Tibial artery (tissue), 4 donors: Measurements from ENCODE around the gene FLRT1.

Experiments
- DNase-seq, 2 donors: peaks; one replicate each; pipeline ENCODE4 v3.0.0-alpha.2; 2019
- H3K27ac ChIP-seq, 2 donors: fragments of 200-600 bp; sonication (generic) in 1 of 2; 1 replicate in 1 of 2; 2 replicates in 1 of 2; pipeline ENCODE4 v1.5.1; 2018 to 2019; ENCODE audit warnings: mild to moderate bottlenecking in 1 of 2
- H3K27me3 ChIP-seq, 2 donors: fragments of 200-600 bp; sonication (generic) in 1 of 2; one replicate each; pipeline versions ENCODE4 v1.5.1 to v1.6.0; 2016 to 2019
- H3K36me3 ChIP-seq, 3 donors: fragments of 200-600 bp; sonication (generic) in 2 of 3; one replicate each; pipeline ENCODE4 v1.5.1; 2016 to 2019; ENCODE audit warnings: mild to moderate bottlenecking in 2 of 3
- H3K4me1 ChIP-seq, 4 donors: fragments of 200-600 bp; sonication (generic) in 2 of 4; 1 replicate in 3 of 4; 2 replicates in 1 of 4; pipeline ENCODE4 v1.5.1; 2016 to 2019
- H3K4me3 ChIP-seq, 2 donors: fragments of 200-600 bp; sonication (generic) in 1 of 2; 1 replicate in 1 of 2; 2 replicates in 1 of 2; pipeline ENCODE4 v1.5.1; 2018 to 2019; ENCODE audit warnings: mild to moderate bottlenecking in 2 of 2
- H3K9me3 ChIP-seq, 3 donors: fragments of 200-600 bp; sonication (generic) in 1 of 3; one replicate each; pipeline ENCODE4 v1.5.1; 2016 to 2019
- intact Hi-C: fragments of 100-400 bp; cut with DNase I; formaldehyde crosslinking; loops from one replicate; pipeline ENCODE4 v1.15.0; 2023; ENCODE audit warnings: low total_unique reads
- TF ChIP-seq, protein P1 (sequence below), 2 experiments: fragments of 200-600 bp in 1 of 2; fragments of 450-650 bp in 1 of 2; IDR thresholded peaks; one replicate each; pipeline ENCODE4 v1.5.1; 2017 to 2019; ENCODE audit warnings: antibody characterized with exemption in 2 of 2, mild to moderate bottlenecking in 1 of 2, moderate library complexity in 1 of 2

Gene FLRT1

DNA sequence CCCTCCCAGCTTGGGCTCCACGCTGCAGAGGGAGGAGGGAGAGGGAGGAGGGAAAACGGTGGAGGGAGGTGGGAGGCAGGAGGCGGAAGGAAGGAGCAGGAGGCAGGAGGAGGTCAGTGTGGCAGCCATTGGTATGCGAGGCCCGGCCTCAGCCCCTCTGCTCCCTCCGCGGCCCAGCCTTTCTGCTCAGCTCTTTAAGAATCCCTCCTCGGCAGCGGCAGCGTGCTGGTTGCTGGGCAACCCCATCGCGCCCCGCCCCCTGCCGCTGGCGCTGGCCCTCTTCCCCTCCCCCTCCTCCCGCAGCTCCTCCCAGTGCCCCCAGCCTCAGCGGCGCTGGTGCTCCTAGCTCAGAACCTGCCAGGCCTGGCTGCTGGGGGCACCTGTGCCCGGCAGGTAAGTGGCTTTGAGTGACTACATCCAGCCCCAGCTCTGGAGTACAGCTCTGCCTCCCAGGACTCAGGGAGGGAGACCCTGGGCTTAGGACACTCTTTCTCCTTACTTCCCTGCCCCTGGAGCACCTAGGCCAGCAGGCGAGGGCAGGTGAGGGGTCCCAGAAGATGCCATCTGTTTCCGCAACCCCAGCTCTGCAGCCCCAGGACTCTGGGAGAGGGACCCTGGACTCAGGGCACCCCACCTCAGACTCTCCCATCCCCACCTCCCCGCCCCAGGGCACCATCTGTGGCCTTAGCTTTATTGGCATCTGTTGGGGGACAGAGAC lies 7.2 kb upstream of the FLRT1 start:
- intact Hi-C loops, result no loop called here

DNA sequence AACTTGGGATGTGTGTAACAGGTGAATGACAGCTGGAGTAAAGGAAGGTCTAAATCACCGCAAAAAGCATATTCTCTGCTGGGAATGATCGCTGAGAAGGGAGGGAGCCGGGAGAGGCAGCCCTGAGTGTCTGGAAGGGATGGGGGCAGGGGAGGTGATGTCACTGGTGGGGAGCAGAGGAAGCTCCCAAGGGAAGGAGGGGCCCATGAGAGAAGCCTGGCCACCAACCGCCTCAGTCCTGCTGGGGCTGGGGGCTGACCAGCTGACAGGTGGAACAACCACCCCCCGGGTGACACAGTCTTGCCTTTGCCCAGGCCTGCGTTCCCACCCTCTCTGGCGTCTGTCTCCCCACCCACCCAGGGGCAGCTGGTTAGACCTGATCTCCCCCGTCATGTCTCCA lies 6.0 kb upstream of the FLRT1 start:
- intact Hi-C loops, result no loop called here
- DNase-seq, result no peak
- peaks cover 0 to 12% (median 7%) of the 10 kb centered on the region in 4 donors for H3K4me1 ChIP-seq
- H3K4me3 ChIP-seq, result no peak overlapping the region
- H3K36me3 ChIP-seq, result no peaks in the 10 kb centered on the region
- H3K9me3 ChIP-seq, result no peaks in the 10 kb centered on the region
- peaks cover 0 to 50% of the 10 kb centered on the region in 2 donors for H3K27me3 ChIP-seq
- TF ChIP-seq, protein P1, sequence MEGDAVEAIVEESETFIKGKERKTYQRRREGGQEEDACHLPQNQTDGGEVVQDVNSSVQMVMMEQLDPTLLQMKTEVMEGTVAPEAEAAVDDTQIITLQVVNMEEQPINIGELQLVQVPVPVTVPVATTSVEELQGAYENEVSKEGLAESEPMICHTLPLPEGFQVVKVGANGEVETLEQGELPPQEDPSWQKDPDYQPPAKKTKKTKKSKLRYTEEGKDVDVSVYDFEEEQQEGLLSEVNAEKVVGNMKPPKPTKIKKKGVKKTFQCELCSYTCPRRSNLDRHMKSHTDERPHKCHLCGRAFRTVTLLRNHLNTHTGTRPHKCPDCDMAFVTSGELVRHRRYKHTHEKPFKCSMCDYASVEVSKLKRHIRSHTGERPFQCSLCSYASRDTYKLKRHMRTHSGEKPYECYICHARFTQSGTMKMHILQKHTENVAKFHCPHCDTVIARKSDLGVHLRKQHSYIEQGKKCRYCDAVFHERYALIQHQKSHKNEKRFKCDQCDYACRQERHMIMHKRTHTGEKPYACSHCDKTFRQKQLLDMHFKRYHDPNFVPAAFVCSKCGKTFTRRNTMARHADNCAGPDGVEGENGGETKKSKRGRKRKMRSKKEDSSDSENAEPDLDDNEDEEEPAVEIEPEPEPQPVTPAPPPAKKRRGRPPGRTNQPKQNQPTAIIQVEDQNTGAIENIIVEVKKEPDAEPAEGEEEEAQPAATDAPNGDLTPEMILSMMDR (IDR thresholded peaks at IDR 0.05), result no peak
- no peak overlapping the region for H3K27ac ChIP-seq

More for the DNA sequence above, 7.2 kb upstream of the FLRT1 start:
- no peak for DNase-seq
- Histone ChIP-seq H3K27me3 (peaks cover 0 to 37% of the 10 kb centered on the region in 2 donors), H3K4me1 (peaks cover 0 to 9% (median 6%) of the 10 kb centered on the region in 4 donors), H3K27ac (no peak overlapping the region), H3K9me3 (no peaks in the 10 kb centered on the region), H3K4me3 (no peak overlapping the region), H3K36me3 (no peaks in the 10 kb centered on the region)
- TF ChIP-seq, protein P1 (IDR thresholded peaks at IDR 0.05), result no peak

DNA sequence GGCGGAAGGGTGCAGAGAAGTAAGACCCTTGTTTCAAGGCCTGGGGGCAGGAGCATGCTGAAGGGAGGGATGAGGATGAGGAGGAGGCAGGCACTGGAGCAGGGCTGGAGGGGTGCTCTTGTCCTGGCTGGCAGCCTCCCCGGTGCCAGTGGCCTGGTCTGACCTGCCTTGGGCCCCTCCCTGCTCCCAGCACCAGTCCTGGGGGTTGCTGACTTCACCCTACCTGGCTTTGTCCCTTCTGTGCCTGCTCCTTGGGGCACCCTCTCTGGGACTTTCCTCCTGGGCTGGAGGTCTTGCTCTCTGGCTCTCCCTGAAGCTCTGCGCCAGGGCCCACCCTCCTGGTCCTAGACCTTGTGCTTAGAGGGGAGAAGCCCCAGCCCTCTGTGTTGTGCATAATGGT lies 4.7 kb upstream of the FLRT1 start:
- no peaks in the 10 kb centered on the region for H3K36me3 ChIP-seq
- intact Hi-C loops, result no loop called here
- TF ChIP-seq, protein P1 (IDR thresholded peaks at IDR 0.05), result no peak
- DNase-seq, result no peak
- no peak overlapping the region for H3K27ac ChIP-seq
- no peaks in the 10 kb centered on the region for H3K9me3 ChIP-seq
- H3K27me3 ChIP-seq, result peaks cover 0 to 59% of the 10 kb centered on the region in 2 donors
- peaks cover 0 to 21% (median 17%) of the 10 kb centered on the region in 4 donors for H3K4me1 ChIP-seq
- no peak overlapping the region for H3K4me3 ChIP-seq

DNA sequence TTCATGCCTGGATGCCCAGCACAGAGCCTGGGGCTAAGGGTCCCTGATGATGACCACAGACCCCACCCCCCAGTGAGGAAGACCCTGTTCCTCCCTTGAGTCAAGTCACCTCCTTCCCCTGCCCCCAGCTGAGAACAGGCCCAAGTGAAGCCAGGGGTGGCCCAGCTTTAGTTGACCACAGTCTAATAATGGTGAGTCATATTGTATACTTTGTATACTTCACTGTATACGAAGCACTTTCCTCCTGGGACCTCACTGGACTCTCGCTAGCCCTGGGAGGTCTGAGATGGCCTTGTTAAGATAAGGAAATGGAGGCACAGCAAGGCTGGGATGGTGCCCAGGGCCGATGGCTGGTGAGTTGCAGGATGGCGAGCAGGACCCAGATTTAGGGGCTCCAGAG lies 3.7 kb upstream of the FLRT1 start:
- TF ChIP-seq, protein P1 (IDR thresholded peaks at IDR 0.05), result no peak
- Histone ChIP-seq H3K27me3 (peaks cover 0 to 69% of the 10 kb centered on the region in 2 donors), H3K4me1 (peaks cover 0 to 32% (median 26%) of the 10 kb centered on the region in 4 donors), H3K27ac (no peak overlapping the region), H3K36me3 (no peaks in the 10 kb centered on the region), H3K4me3 (no peak overlapping the region), H3K9me3 (no peaks in the 10 kb centered on the region)
- DNase-seq, result no peak
- intact Hi-C loops, result no loop called here

DNA sequence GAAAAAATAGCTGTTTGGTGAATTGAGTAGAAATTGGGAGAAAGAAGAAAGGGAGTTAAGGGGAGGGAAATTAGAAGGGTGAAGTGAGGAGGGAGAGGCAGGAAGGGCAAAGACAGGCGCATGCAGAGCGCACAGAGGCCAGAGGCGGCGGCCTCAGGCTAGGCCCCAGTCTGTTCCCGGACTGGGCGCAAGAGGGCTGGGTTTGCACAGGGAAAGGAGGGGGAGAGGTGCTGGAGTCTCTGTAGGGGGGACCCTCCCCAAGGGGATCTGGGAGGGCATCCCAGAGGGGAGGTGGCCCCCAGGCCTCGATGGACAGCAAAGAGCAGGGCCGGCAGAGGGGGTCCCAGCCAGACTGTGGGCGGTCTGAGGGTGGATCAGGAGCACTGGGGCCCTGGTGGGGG lies 1.3 kb upstream of the FLRT1 start:
- Histone ChIP-seq H3K4me3 (no peak overlapping the region), H3K4me1 (peaks cover 0 to 26% (median 20%) of the 10 kb centered on the region in 4 donors), H3K27ac (no peak overlapping the region), H3K27me3 (peaks cover 0 to 51% of the 10 kb centered on the region in 2 donors), H3K9me3 (no peaks in the 10 kb centered on the region), H3K36me3 (no peaks in the 10 kb centered on the region)
- TF ChIP-seq, protein P1 (IDR thresholded peaks at IDR 0.05), result no peak
- intact Hi-C loops, result no loop called here
- DNase-seq, result no peak
